ENCODE measurements around the gene HPDL.
"Not testable (repeated sequence)": the region's sequence is repeated elsewhere in the genome, so short reads cannot be mapped to it uniquely, and the experiment has no call there.

DNA sequence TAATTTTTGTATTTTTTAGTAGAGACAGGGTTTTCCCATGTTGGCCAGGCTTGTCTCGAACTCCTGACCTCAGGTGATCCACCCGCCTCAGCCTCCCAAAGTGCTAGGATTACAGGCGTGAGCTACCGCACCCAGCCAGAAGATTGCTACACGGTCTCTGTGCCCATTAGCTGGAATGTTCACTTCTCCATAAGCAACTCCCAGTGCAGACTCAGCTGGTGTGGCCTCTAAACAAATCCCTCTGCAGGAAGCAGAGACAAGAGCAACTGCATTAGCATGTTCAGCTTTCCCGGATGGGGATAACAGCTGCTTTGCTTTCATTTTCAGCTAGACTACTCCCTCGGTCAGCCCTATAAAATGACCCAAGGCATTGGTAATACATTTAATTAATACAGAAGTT is 34.3 kb downstream of the HPDL start:
- TF ChIP-seq ZFP30 (CRISPR knock-in tag; IDR thresholded peaks at IDR 0.05); CSDC2 (CRISPR knock-in tag; IDR thresholded peaks at IDR 0.05); ARNTL (CRISPR knock-in tag; IDR thresholded peaks at IDR 0.05; ENCODE audit: borderline replicate concordance, low read depth); OSR1 (CRISPR knock-in tag; IDR thresholded peaks at IDR 0.05); BACH2 (CRISPR knock-in tag; IDR thresholded peaks at IDR 0.05; ENCODE audit: borderline replicate concordance): not testable (repeated sequence)
- TF ChIP-seq, protein P1, sequence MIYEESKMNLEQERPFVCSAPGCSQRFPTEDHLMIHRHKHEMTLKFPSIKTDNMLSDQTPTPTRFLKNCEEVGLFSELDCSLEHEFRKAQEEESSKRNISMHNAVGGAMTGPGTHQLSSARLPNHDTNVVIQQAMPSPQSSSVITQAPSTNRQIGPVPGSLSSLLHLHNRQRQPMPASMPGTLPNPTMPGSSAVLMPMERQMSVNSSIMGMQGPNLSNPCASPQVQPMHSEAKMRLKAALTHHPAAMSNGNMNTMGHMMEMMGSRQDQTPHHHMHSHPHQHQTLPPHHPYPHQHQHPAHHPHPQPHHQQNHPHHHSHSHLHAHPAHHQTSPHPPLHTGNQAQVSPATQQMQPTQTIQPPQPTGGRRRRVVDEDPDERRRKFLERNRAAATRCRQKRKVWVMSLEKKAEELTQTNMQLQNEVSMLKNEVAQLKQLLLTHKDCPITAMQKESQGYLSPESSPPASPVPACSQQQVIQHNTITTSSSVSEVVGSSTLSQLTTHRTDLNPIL (CRISPR knock-in tag; IDR thresholded peaks at IDR 0.05; ENCODE audit: low read depth), result not testable (repeated sequence)
- TF ChIP-seq, protein P2, sequence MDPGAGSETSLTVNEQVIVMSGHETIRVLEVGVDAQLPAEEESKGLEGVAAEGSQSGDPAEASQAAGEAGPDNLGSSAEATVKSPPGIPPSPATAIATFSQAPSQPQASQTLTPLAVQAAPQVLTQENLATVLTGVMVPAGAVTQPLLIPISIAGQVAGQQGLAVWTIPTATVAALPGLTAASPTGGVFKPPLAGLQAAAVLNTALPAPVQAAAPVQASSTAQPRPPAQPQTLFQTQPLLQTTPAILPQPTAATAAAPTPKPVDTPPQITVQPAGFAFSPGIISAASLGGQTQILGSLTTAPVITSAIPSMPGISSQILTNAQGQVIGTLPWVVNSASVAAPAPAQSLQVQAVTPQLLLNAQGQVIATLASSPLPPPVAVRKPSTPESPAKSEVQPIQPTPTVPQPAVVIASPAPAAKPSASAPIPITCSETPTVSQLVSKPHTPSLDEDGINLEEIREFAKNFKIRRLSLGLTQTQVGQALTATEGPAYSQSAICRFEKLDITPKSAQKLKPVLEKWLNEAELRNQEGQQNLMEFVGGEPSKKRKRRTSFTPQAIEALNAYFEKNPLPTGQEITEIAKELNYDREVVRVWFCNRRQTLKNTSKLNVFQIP (CRISPR knock-in tag; IDR thresholded peaks at IDR 0.05; ENCODE audit: borderline replicate concordance, low read depth), result not testable (repeated sequence)

Measured in SK-N-SH treated with all-trans-retinoic acid at 6 μM for 48 hours (cell line).